ENCODE measurements around the gene PDE1C.
A peak's percentile ranks its signal among the peaks of the same experiment; 100 is the strongest.

Gene PDE1C

GRCh38 chr7:31816810-31817209 is 253.4 kb downstream of the PDE1C start:
- no peak overlapping the region for H3K4me3 ChIP-seq (ENCODE audit: low read depth, low read length)
- no peak for DNase-seq (ENCODE audit: low read depth)
- no peak for TF ChIP-seq CTCF (IDR thresholded peaks at IDR 0.05; ENCODE audit: low read depth, low read length, missing control alignments)

- DNase-seq (ENCODE audit: low read depth) = no peak
- H3K4me3 ChIP-seq (ENCODE audit: low read depth, low read length) = no peak overlapping the region
- TF ChIP-seq CTCF (IDR thresholded peaks at IDR 0.05; ENCODE audit: low read depth, low read length, missing control alignments) = no peak
These were observed 254.4 kb downstream of the PDE1C start for GRCh38 chr7:31815796-31816195.

GRCh38 chr7:31814187-31814586 is 256.0 kb downstream of the PDE1C start:
- no peak for DNase-seq (ENCODE audit: low read depth)
- no peak overlapping the region for H3K4me3 ChIP-seq (ENCODE audit: low read depth, low read length)
- TF ChIP-seq CTCF (IDR thresholded peaks at IDR 0.05; ENCODE audit: low read depth, low read length, missing control alignments) = peak; percentile 3

- DNase-seq (ENCODE audit: low read depth) = no peak
- TF ChIP-seq CTCF (IDR thresholded peaks at IDR 0.05; ENCODE audit: low read depth, low read length, missing control alignments) = no peak
- no peak overlapping the region for H3K4me3 ChIP-seq (ENCODE audit: low read depth, low read length)
These were observed 258.4 kb downstream of the PDE1C start for GRCh38 chr7:31811650-31812461.

GRCh38 chr7:31805209-31805818 is 264.9 kb downstream of the PDE1C start:
- no peak overlapping the region for H3K4me3 ChIP-seq (ENCODE audit: low read depth, low read length)
- TF ChIP-seq CTCF (IDR thresholded peaks at IDR 0.05; ENCODE audit: low read depth, low read length, missing control alignments) = no peak
- DNase-seq (ENCODE audit: low read depth) = no peak

- no peak for DNase-seq (ENCODE audit: low read depth)
- no peak overlapping the region for H3K4me3 ChIP-seq (ENCODE audit: low read depth, low read length)
- no peak for TF ChIP-seq CTCF (IDR thresholded peaks at IDR 0.05; ENCODE audit: low read depth, low read length, missing control alignments)
These were observed 273.8 kb downstream of the PDE1C start for GRCh38 chr7:31796375-31796774.
